GM12873 (cell line): ENCODE measurements around the gene PTPRB.

ENCODE experiments used
- CTCF ChIP-seq: IDR thresholded peaks from 2 replicates; pipeline ENCODE4 v1.5.1; 2012; ENCODE audit warnings: low read depth, mild to moderate bottlenecking, moderate library complexity, low read length, control low read depth; ENCODE audit not compliant: insufficient read depth; ENCODE audit errors: missing control alignments

PTPRB gene

GRCh38 chr12:70571705-70572268, 65.4 kb downstream of the PTPRB start:
- TF ChIP-seq CTCF = no peak

GRCh38 chr12:70571029-70571428, 66.2 kb downstream of the PTPRB start:
- TF ChIP-seq CTCF = no peak

GRCh38 chr12:70561550-70561949, 75.7 kb downstream of the PTPRB start:
- no peak for TF ChIP-seq CTCF

GRCh38 chr12:70560671-70561070, 76.6 kb downstream of the PTPRB start:
- TF ChIP-seq CTCF = no peak

GRCh38 chr12:70559390-70559789, 77.8 kb downstream of the PTPRB start:
- no peak for TF ChIP-seq CTCF

GRCh38 chr12:70557583-70558191, 79.5 kb downstream of the PTPRB start:
- TF ChIP-seq CTCF = no peak

GRCh38 chr12:70556179-70556869, 80.9 kb downstream of the PTPRB start:
- no peak for TF ChIP-seq CTCF
